Endothelial cell (in vitro differentiated cells): Measurements from ENCODE around the gene MRPS18A. TPM values are rescaled to one million over a fixed set of nuclear protein-coding genes. Genes with fewer than 3 reads are reported as not detected.
A peak's percentile ranks its signal among the peaks of the same experiment; 100 is the strongest.

Experiments
- DNase-seq: peaks from one replicate; pipeline ENCODE4 v3.0.0; 2021; ENCODE audit warnings: low spot score
- H3K27ac Mint-ChIP-seq: one replicate; pipeline ENCODE4 v1.8.0; 2021; ENCODE audit warnings: mixed read lengths, inconsistent platforms; ENCODE audit not compliant: unreplicated experiment
- H3K27me3 Mint-ChIP-seq: one replicate; pipeline ENCODE4 v1.8.0; 2021; ENCODE audit warnings: mild to moderate bottlenecking, moderate library complexity, mixed read lengths, inconsistent platforms; ENCODE audit not compliant: unreplicated experiment
- H3K36me3 Mint-ChIP-seq: one replicate; pipeline ENCODE4 v1.8.0; 2021; ENCODE audit warnings: mild to moderate bottlenecking, low read depth, mixed read lengths, inconsistent platforms; ENCODE audit not compliant: unreplicated experiment
- H3K4me1 Mint-ChIP-seq: one replicate; pipeline ENCODE4 v1.8.0; 2021; ENCODE audit warnings: mild to moderate bottlenecking, mixed read lengths, inconsistent platforms; ENCODE audit not compliant: unreplicated experiment
- H3K4me3 Mint-ChIP-seq: one replicate; pipeline ENCODE4 v1.8.0; 2021; ENCODE audit warnings: mild to moderate bottlenecking, mixed read lengths, inconsistent platforms; ENCODE audit not compliant: unreplicated experiment
- H3K9me3 Mint-ChIP-seq: one replicate; pipeline ENCODE4 v1.8.0; 2021; ENCODE audit warnings: mixed read lengths, inconsistent platforms; ENCODE audit not compliant: unreplicated experiment
- total RNA-seq: library from RNA; stranded (reverse); fragmentation: NEBNext Ultra II Directional; extraction: Animal tissue kit (Norgen Biotek cat#: 25700); gene quantifications from one replicate; pipeline ENCODE4 v1.2.1, GENCODE V29; 2021; ENCODE audit not compliant: unreplicated experiment
- TF ChIP-seq, protein P1 (sequence below): fragments of 200-600 bp; sonication (generic); IDR thresholded peaks from one replicate; pipeline ENCODE4 v1.5.0; 2021; ENCODE audit warnings: antibody characterized with exemption; ENCODE audit not compliant: unreplicated experiment

Gene MRPS18A
- total RNA-seq, 1 donor from 2014 or later: 45.5 TPM

- DNase-seq: no peak
- Mint-ChIP-seq H3K4me3 (no peak overlapping the region), H3K36me3 (no peaks in the 10 kb centered on the region), H3K27me3 (peaks cover 7% of the 10 kb centered on the region), H3K4me1 (peaks cover 7% of the 10 kb centered on the region), H3K27ac (peak overlapping the region; percentile 27), H3K9me3 (no peaks in the 10 kb centered on the region)
- TF ChIP-seq, protein P1, sequence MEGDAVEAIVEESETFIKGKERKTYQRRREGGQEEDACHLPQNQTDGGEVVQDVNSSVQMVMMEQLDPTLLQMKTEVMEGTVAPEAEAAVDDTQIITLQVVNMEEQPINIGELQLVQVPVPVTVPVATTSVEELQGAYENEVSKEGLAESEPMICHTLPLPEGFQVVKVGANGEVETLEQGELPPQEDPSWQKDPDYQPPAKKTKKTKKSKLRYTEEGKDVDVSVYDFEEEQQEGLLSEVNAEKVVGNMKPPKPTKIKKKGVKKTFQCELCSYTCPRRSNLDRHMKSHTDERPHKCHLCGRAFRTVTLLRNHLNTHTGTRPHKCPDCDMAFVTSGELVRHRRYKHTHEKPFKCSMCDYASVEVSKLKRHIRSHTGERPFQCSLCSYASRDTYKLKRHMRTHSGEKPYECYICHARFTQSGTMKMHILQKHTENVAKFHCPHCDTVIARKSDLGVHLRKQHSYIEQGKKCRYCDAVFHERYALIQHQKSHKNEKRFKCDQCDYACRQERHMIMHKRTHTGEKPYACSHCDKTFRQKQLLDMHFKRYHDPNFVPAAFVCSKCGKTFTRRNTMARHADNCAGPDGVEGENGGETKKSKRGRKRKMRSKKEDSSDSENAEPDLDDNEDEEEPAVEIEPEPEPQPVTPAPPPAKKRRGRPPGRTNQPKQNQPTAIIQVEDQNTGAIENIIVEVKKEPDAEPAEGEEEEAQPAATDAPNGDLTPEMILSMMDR: no peak
Measured at GRCh38 chr6:43713643-43714310, 26.2 kb upstream of the MRPS18A start.

- Mint-ChIP-seq H3K9me3 (no peaks in the 10 kb centered on the region), H3K27me3 (peaks cover 7% of the 10 kb centered on the region), H3K36me3 (no peaks in the 10 kb centered on the region), H3K4me3 (no peak overlapping the region), H3K4me1 (peaks cover 3% of the 10 kb centered on the region), H3K27ac (no peak overlapping the region)
- TF ChIP-seq, protein P1: no peak
- DNase-seq: no peak
Measured at GRCh38 chr6:43712579-43712978, 25.0 kb upstream of the MRPS18A start.

DNA sequence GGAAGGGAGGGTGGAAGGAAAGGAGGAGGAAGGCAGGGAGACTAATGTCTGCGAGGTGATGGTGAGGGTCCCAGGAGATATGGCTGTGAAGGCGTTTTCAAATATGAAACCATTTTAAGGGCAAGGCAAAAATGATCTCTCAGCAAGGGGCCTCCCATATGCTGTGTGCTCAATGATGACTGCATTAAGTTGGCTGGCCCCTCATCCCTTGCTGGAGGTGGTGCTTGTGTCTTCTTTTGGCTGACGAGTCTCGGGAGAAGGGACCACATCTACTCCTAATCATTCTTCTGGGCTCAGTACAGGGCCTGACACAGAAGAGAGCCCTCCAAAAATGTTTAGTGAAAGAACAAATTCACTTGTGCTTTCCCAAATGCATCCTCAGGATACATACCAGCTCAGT is 23.0 kb upstream of the MRPS18A start:
- Mint-ChIP-seq H3K4me1 (peaks cover 3% of the 10 kb centered on the region), H3K27me3 (peaks cover 5% of the 10 kb centered on the region), H3K9me3 (no peaks in the 10 kb centered on the region), H3K27ac (no peak overlapping the region), H3K4me3 (no peak overlapping the region), H3K36me3 (no peaks in the 10 kb centered on the region)
- TF ChIP-seq, protein P1: no peak
- DNase-seq: no peak

DNA sequence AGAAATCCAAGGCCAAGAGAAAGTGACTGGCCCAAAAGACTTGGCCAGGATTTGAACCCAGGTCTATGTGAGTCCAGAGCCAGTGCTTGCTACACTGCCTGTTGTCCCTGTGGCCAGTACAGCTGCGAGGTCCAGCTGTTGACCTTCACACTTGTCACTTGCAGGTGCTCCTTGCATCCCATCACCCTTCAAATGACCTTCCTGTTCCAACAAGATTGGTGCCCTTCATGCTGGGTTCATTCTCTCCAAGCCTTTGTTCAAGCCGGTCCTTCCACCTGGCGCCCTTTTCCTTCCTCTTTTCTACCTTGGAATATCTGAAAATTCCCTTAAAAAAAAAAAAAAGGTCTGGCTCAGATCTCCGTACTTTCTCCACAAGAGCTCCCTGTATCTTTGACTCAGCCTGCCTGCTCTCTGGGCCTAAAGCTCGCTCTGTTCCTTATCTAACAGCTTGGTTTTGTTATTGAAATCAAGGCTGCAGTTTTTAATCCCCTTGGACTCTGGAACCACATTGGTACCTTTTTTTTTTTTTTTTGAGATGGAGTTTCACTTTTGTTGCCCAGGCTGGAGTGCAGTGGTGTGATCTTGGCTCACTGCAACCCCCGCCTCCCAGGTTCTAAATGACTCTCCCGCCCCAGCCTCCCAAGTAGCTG is 22.2 kb upstream of the MRPS18A start:
- DNase-seq: no peak
- Mint-ChIP-seq H3K27ac (no peak overlapping the region), H3K4me3 (no peak overlapping the region)

More for the DNA sequence above, 22.2 kb upstream of the MRPS18A start:
- TF ChIP-seq, protein P1: no peak
- no peaks in the 10 kb centered on the region for H3K9me3 Mint-ChIP-seq
- no peaks in the 10 kb centered on the region for H3K36me3 Mint-ChIP-seq
- H3K27me3 Mint-ChIP-seq: peaks cover 5% of the 10 kb centered on the region
- H3K4me1 Mint-ChIP-seq: peaks cover 3% of the 10 kb centered on the region
